ENCODE data around the gene MYH11.

The MYH11 gene

DNA sequence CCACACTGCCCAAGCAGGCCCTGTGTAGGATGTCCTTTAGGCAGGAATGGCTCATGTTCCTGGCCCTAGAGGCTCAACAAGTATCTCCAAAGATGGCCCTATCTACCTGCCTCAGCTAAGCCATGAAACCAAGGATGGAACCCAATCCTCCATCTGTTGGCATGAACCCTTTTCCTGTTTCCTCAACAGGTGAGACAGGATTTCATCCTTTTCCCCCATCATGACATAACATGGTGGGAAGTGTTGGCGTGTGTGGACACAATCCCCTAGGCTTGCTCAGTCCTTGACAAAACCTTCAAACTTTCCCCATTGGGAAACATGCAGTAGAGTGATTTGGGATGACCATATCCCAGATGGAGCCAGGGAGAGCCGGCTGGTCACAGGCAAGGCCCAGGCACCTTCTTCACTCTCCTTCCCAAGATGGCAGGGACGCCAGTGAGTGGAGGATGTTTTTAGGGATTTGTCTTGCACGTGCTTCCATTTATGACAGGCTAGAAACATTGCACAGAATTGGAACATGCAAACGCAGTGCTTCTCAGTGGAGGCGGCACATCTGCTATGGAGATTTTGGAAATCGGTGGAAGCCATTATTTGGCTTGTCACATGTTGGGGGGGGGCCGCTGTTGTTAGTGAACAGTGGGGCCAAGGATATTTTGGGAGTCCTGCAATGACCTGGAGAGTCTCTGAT is 77.0 kb downstream of the MYH11 start:
- DNase-seq, result no peak

GRCh38 chr16:15778999-15779614 is 77.7 kb downstream of the MYH11 start:
- no peak for DNase-seq

DNA sequence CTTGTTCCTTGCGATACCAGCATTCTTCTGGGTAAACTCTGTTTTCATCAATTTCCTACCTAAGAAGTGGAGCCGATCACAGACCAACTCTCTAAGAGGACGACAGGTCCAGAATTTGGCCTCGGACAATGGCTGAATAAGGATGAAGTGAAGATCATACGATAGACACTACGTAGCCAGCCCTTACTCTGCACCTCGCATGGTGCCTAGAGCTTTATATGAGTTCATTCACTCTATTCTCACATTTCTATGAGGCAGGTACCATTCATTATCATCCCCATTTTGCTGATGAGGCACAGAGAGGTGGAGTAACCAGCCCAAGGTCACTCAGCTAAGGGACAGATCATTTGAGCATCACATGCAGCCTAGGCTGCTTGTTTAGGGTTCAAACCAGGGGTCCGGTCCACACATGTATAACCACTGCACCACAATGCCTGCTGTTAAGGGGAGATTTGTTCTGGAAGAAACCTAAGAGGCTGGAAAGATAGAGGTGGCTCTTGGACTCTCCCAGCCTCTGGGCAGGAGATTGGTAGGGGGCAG is 78.6 kb downstream of the MYH11 start:
- no peak for DNase-seq

- no peak for DNase-seq
Observed at GRCh38 chr16:15777533-15778203, 79.2 kb downstream of the MYH11 start.

DNA sequence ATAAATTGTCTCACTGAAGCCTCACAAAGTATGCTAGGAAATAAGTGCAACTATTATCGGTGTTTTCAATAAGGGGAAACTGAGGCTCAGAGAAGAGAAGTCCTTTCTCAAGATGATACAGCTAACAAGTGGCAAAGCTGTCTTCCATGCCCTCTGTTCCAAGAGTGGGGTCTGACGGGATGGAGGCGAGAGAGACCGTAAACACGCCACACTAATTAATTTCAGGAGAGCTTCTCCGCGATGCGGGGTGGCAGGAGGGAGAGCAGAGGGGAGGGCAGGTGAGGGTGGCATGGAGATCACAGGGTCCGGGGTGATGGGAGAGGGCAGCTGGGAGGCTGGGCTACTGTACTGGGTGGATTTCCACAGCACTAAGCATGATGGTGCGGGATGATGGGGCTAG is 80.3 kb downstream of the MYH11 start:
- DNase-seq, result no peak

GRCh38 chr16:15775663-15776304 is 81.0 kb downstream of the MYH11 start:
- DNase-seq, result no peak

GRCh38 chr16:15775209-15775608 is 81.6 kb downstream of the MYH11 start:
- no peak for DNase-seq

GRCh38 chr16:15773968-15774367 is 82.9 kb downstream of the MYH11 start:
- DNase-seq, result no peak

- no peak for DNase-seq
Observed at GRCh38 chr16:15772579-15773293, 84.1 kb downstream of the MYH11 start.

DNA sequence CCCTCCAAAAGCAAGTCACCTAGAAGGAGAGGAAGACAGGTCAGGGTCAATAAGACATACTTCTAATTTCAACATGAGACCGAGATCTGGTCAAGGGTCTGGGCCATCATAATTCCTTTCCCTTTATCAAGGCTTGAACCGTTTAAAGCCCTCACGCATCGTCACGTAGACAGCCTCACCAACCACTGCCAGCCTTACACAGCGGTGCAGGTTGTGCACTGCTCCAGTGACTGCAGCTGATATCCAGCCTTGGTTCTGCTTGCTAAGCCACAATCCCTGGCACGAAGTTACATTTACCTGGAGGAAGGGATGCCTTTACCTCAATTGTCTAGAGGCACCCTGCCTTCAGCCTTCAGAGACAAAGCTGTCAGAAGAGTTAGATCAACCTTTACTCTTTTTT is 85.1 kb downstream of the MYH11 start:
- DNase-seq, result no peak

DNA sequence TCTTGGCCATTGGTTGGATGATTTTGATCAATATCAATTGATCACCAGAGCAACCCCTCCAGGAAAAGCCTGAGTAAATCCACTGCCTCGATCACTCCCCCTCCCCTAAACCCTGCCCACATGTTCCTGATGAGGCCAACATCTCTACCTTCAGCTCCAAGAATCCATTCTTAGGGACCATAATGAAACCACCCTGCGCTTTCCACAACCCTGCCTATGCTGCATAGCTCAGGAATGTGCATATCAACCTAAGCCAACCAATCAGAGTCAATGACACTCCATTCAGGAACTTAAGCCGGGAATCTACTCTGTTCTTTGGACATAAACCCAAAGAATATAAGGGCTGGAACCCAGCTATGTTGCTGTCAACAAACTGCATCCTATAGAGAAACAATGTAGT is 86.3 kb downstream of the MYH11 start:
- DNase-seq, result no peak

DNA sequence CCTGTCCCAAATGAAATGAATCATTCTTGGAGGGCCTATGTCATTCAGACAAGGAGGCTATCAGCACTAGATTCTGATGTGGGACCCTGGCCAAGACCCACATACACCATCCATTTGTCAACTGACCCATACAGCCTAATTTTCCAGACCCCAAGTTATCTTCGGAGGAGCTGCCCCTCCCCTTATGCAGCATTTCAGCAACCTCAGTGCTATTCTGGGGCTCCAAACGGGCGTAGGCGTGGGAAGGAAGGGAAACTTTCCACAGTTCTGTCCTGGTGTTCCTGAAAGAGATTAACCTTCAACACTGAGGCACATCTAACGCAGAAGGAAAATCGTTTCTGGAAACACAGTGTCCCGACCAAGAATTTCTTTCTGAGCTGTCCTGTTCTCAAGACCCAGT is 86.7 kb downstream of the MYH11 start:
- DNase-seq, result no peak

- no peak for DNase-seq
Observed at GRCh38 chr16:15769239-15769638, 87.6 kb downstream of the MYH11 start.

GRCh38 chr16:15768201-15768600 is 88.6 kb downstream of the MYH11 start:
- no peak for DNase-seq

GRCh38 chr16:15766918-15767317 is 89.9 kb downstream of the MYH11 start:
- no peak for DNase-seq

- DNase-seq, result peak in 15 of 51 donors; percentile 0 to 28 (median 8)
Observed at GRCh38 chr16:15765880-15766279, 90.9 kb downstream of the MYH11 start.

- DNase-seq, result no peak
Observed at GRCh38 chr16:15765116-15765515, 91.7 kb downstream of the MYH11 start.

GRCh38 chr16:15764112-15764511 is 92.7 kb downstream of the MYH11 start:
- no peak for DNase-seq

- no peak for DNase-seq
Observed at GRCh38 chr16:15760129-15760528, 96.7 kb downstream of the MYH11 start.

DNA sequence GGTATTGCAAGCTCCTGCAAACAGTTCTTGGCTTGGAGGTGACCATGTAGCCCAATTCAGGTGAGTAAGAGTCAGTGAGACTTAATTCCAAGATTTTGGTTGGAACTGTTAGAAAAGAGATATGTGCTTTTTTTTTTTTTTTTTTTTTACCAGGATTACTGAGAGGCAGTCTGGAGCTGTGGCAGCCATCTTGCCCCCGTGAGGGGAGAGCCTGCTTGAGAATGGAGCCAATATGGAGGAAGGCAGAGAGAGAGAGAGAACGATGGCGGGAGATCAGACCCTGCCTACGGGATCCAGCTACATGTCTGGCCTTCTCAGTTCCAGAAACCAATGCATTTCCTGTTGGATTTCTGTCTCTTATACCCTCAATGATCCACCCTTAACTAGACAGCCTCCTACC is 97.8 kb downstream of the MYH11 start:
- no peak for DNase-seq

DNA sequence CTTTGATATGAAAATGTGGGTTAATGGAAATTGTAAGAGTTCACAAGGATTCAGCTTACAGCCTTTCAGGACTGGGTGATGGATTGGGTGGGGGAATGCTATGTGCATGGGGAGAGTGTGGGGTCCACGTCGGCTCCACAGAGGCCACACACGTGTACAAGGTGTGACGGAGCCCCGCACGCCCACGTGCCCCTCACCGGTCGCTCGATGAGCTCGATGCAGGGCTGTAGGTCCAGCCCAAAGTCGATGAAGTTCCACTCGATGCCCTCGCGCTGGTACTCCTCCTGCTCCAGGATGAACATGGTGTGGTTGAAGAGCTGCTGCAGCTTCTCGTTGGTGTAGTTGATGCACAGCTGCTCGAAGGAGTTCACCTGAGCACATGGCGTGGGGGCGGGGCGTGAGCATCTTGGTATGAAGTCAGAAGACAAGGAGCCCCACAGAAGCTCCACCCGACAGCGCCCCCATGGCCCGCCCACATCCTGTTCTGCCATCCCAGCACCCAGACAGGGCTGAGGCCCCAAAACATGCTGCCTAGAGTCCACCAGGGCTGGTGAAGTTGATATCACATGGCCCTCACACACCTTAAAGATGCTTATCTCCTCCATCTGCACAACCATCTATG is 99.1 kb downstream of the MYH11 start:
- no peak for DNase-seq
